ENCODE results near the gene EXOC3L4. TPM values are rescaled to one million over a fixed set of nuclear protein-coding genes. Genes with fewer than 3 reads are reported as not detected.

Gene EXOC3L4
- polyA plus RNA-seq, 2 of the 4 experiments (the other 2 are of a cell fraction), result 1.5 to 4.3 TPM

- TF ChIP-seq CHD4 (IDR thresholded peaks at IDR 0.05; ENCODE audit: borderline replicate concordance), result no peak
- TF ChIP-seq CEBPB (IDR thresholded peaks at IDR 0.05), result no peak
- no peak for TF ChIP-seq FOSB (CRISPR knock-in tag; IDR thresholded peaks at IDR 0.05)
- no peak; the same call in 1 of the 2 replicates for TF ChIP-seq USF2 (IDR thresholded peaks at IDR 0.05)
- 0 out of 2 replicates have a peak, but pooled peaks have one; percentile 23 for TF ChIP-seq GATA3 (IDR thresholded peaks at IDR 0.05; ENCODE audit: borderline replicate concordance)
- TF ChIP-seq ZFP36 (IDR thresholded peaks at IDR 0.05; ENCODE audit: borderline replicate concordance, partially characterized antibody), result no peak
- 0 out of 2 replicates have a peak, but pooled peaks have one; percentile 33 for TF ChIP-seq HEYL (CRISPR knock-in tag; IDR thresholded peaks at IDR 0.05)
- no peak for TF ChIP-seq JUNB (IDR thresholded peaks at IDR 0.05)
- TF ChIP-seq FOSL2 (IDR thresholded peaks at IDR 0.05), result no peak
- TF ChIP-seq FOSL2 (CRISPR knock-in tag; IDR thresholded peaks at IDR 0.05), result no peak
- no peak for TF ChIP-seq HMGXB4 (CRISPR knock-in tag; IDR thresholded peaks at IDR 0.05; ENCODE audit: borderline replicate concordance)
- no peak for TF ChIP-seq ESRRA (IDR thresholded peaks at IDR 0.05; ENCODE audit: borderline replicate concordance, low read length)
- peak; percentile 50; the same call in 1 of the 2 replicates for TF ChIP-seq TP53 (CRISPR knock-in tag; IDR thresholded peaks at IDR 0.05)
- no peak for TF ChIP-seq EP300 (IDR thresholded peaks at IDR 0.05)
- TF ChIP-seq NFE2L2 (conservative IDR thresholded peaks at IDR 0.05; ENCODE audit: low read length), result no peak
- TF ChIP-seq NR3C1 (IDR thresholded peaks at IDR 0.05), result no peak
- TF ChIP-seq BCL3 (IDR thresholded peaks at IDR 0.05), result no peak
- no peak for TF ChIP-seq EHMT2 (IDR thresholded peaks at IDR 0.05; ENCODE audit: low read depth)
- TF ChIP-seq POLR2A (IDR thresholded peaks at IDR 0.05; ENCODE audit: low read length), result peak; percentile 26; the same call in 1 of the 2 replicates
- no peak for TF ChIP-seq MYC (IDR thresholded peaks at IDR 0.05; ENCODE audit: borderline replicate concordance, low read length)
- TF ChIP-seq PBX3 (IDR thresholded peaks at IDR 0.05), result no peak
- TF ChIP-seq RARB (CRISPR knock-in tag; IDR thresholded peaks at IDR 0.05), result no peak
- no peak for TF ChIP-seq PHF8 (IDR thresholded peaks at IDR 0.05; ENCODE audit: borderline replicate concordance, low read depth)
- TF ChIP-seq ZC3H11A (IDR thresholded peaks at IDR 0.05), result no peak
- TF ChIP-seq HOXA7 (CRISPR knock-in tag; IDR thresholded peaks at IDR 0.05), result no peak
- TF ChIP-seq ZSCAN20 (CRISPR knock-in tag; IDR thresholded peaks at IDR 0.05), result 0 out of 2 replicates have a peak, but pooled peaks have one; percentile 9
- no peak for TF ChIP-seq RCOR1 (IDR thresholded peaks at IDR 0.05; ENCODE audit: low read depth, low read length)
- no peak for TF ChIP-seq HES2 (IDR thresholded peaks at IDR 0.05)
- TF ChIP-seq BHLHE40 (IDR thresholded peaks at IDR 0.05; ENCODE audit: low read depth, low read length), result no peak
- no peak for TF ChIP-seq NPAS2 (CRISPR knock-in tag; IDR thresholded peaks at IDR 0.05; ENCODE audit: borderline replicate concordance)
- no peak for TF ChIP-seq ATOH8 (CRISPR knock-in tag; IDR thresholded peaks at IDR 0.05; ENCODE audit: low read depth)
- no peak for TF ChIP-seq JUN (IDR thresholded peaks at IDR 0.05)
- no peak for TF ChIP-seq CTCF (IDR thresholded peaks at IDR 0.05)
- no peak for TF ChIP-seq MAZ (IDR thresholded peaks at IDR 0.05; ENCODE audit: borderline replicate concordance, low read depth, low read length)
- no peak for TF ChIP-seq HDAC2 (IDR thresholded peaks at IDR 0.05)
- TF ChIP-seq CHD2 (IDR thresholded peaks at IDR 0.05; ENCODE audit: low read length, partially characterized antibody), result no peak
- TF ChIP-seq SMC3 (IDR thresholded peaks at IDR 0.05), result no peak
- TF ChIP-seq FOXS1 (CRISPR knock-in tag; IDR thresholded peaks at IDR 0.05), result no peak
Observed at GRCh38 chr14:103121121-103121845, 26.8 kb downstream of the EXOC3L4 start (continued).
